GM12872 (cell line): Measurements from ENCODE around the gene SYNDIG1.

Source experiments
- CTCF ChIP-seq: IDR thresholded peaks from 3 replicates; pipeline ENCODE4 v1.5.1; 2011; ENCODE audit warnings: low read depth, mild to moderate bottlenecking, low read length, moderate library complexity; ENCODE audit not compliant: insufficient read depth

The SYNDIG1 gene

GRCh38 chr20:24684421-24684871 lies 215.0 kb downstream of the SYNDIG1 start:
- TF ChIP-seq CTCF = no peak

- no peak for TF ChIP-seq CTCF
Observed at GRCh38 chr20:24684956-24685691, 215.7 kb downstream of the SYNDIG1 start.

- TF ChIP-seq CTCF = no peak
Observed at GRCh38 chr20:24685736-24686135, 216.3 kb downstream of the SYNDIG1 start.

GRCh38 chr20:24686156-24686555 lies 216.7 kb downstream of the SYNDIG1 start:
- TF ChIP-seq CTCF = no peak

- no peak for TF ChIP-seq CTCF
Observed at GRCh38 chr20:24690408-24690807, 221.0 kb downstream of the SYNDIG1 start.

- TF ChIP-seq CTCF = no peak
Observed at GRCh38 chr20:24691901-24692351, 222.5 kb downstream of the SYNDIG1 start.

- no peak for TF ChIP-seq CTCF
Observed at GRCh38 chr20:24692446-24693200, 223.2 kb downstream of the SYNDIG1 start.
